H1 (cell line): ENCODE results near the gene SLAIN2. TPM values are rescaled to one million over a fixed set of nuclear protein-coding genes. Genes with fewer than 3 reads are reported as not detected.

ENCODE experiments used
- CTCF ChIA-PET: fragments of 300-600 bp; sonication (Branson Sonifier 250); formaldehyde crosslinking; loops from one replicate; lab custom pipeline; 2021; ENCODE audit not compliant: partially characterized antibody; lab: Charles Lee
- POLR2A ChIA-PET: fragments of 300-600 bp; sonication (Branson Sonifier 250); formaldehyde crosslinking; loops from one replicate; lab custom pipeline; 2021; ENCODE audit warnings: inconsistent platforms; ENCODE audit not compliant: partially characterized antibody; lab: Charles Lee
- DNase-seq, 2 experiments: peaks; one replicate each; pipeline versions ENCODE4 v3.0.0 to v3.0.0-alpha.2; 2010 to 2022; ENCODE audit warnings: low spot score in 2 of 2, low read depth in 1 of 2, mixed read lengths in 1 of 2
- FAIRE-seq: peaks from 2 replicates; lab custom pipeline; 2011; peaks lifted over from hg19 to GRCh38; lab: Jason Lieb, UNC
- H2AFZ ChIP-seq: 2 replicates; pipeline ENCODE4 v1.8.1; 2012; ENCODE audit warnings: low read length, inconsistent platforms
- H2AK5ac ChIP-seq: 2 replicates; pipeline ENCODE4 v1.6.1; 2013; ENCODE audit warnings: low read depth, low read length
- H2BK120ac ChIP-seq: replicated peaks from 2 replicates; pipeline ENCODE3; 2013; ENCODE audit warnings: low read depth, low read length, inconsistent platforms
- H2BK12ac ChIP-seq: 2 replicates; pipeline ENCODE4 v1.6.1; 2013; ENCODE audit warnings: low read depth, low read length
- H2BK15ac ChIP-seq: 2 replicates; pipeline ENCODE4 v1.6.1; 2013; ENCODE audit warnings: low read length
- H2BK20ac ChIP-seq: 2 replicates; pipeline ENCODE4 v1.6.1; 2013; ENCODE audit warnings: low read length
- H2BK5ac ChIP-seq: 2 replicates; pipeline ENCODE4 v1.6.1; 2013; ENCODE audit warnings: low read depth, low read length
- H3K14ac ChIP-seq: 2 replicates; pipeline ENCODE4 v1.6.1; 2013; ENCODE audit warnings: inconsistent platforms; ENCODE audit not compliant: insufficient read length
- H3K18ac ChIP-seq: 2 replicates; pipeline ENCODE4 v1.6.1; 2013; ENCODE audit warnings: low read length; ENCODE audit errors: extremely low read depth
- H3K23ac ChIP-seq: 2 replicates; pipeline ENCODE4 v1.6.1; 2013; ENCODE audit warnings: inconsistent platforms; ENCODE audit not compliant: insufficient read length
- H3K23me2 ChIP-seq: 2 replicates; pipeline ENCODE4 v1.6.1; 2013; ENCODE audit warnings: low read depth, low read length
- H3K27ac ChIP-seq: 2 replicates; pipeline ENCODE4 v1.6.1; 2011; ENCODE audit warnings: low read depth, low read length, inconsistent platforms
- H3K27me3 ChIP-seq, 4 experiments: replicated peaks in 1 of 4; 1 replicate in 1 of 4; 2 replicates in 3 of 4; pipeline versions ENCODE4 v1.6.1 to v1.8.1; 2011 to 2013; ENCODE audit warnings: low read length in 3 of 4, mild to moderate bottlenecking in 3 of 4, inconsistent platforms in 2 of 4, mixed read lengths in 2 of 4, moderate library complexity in 1 of 4; ENCODE audit not compliant: control insufficient read depth in 3 of 4, insufficient read depth in 3 of 4; ENCODE audit errors: extremely low read depth in 1 of 4
- H3K36me3 ChIP-seq, 4 experiments: 2 replicates each; pipeline versions ENCODE4 v1.6.1 to v1.8.1; 2011 to 2013; ENCODE audit warnings: mild to moderate bottlenecking in 4 of 4, low read length in 3 of 4, moderate library complexity in 2 of 4, control low read depth in 1 of 4, inconsistent platforms in 1 of 4; ENCODE audit not compliant: insufficient read depth in 4 of 4, control insufficient read depth in 2 of 4
- H3K4ac ChIP-seq: replicated peaks from 2 replicates; pipeline ENCODE3; 2013; ENCODE audit warnings: low read length, low read depth, mixed read lengths, inconsistent platforms; ENCODE audit not compliant: insufficient read length
- H3K4me1 ChIP-seq, 4 experiments: replicated peaks in 1 of 4; 1 replicate in 1 of 4; 2 replicates in 3 of 4; pipeline versions ENCODE4 v1.6.1 to v1.8.1; 2011 to 2013; ENCODE audit warnings: low read length in 3 of 4, inconsistent platforms in 2 of 4, mixed read lengths in 1 of 4; ENCODE audit not compliant: insufficient read depth in 4 of 4, control insufficient read depth in 3 of 4
- H3K4me2 ChIP-seq, 2 experiments: 2 replicates each; pipeline versions ENCODE4 v1.6.1 to v1.8.1; 2011 to 2013; ENCODE audit warnings: low read depth in 2 of 2, low read length in 2 of 2, control low read depth in 1 of 2, inconsistent platforms in 1 of 2, mild to moderate bottlenecking in 1 of 2; ENCODE audit not compliant: insufficient read depth in 1 of 2
- H3K4me3 ChIP-seq, 4 experiments: fragments of 200-600, 300-600 bp in 1 of 4; sonication (generic), shearing (Covaris generic), sonication (Bioruptor Twin) in 1 of 4; 2 replicates each; pipeline versions ENCODE4 v1.5.1 to v1.8.1; 2011 to 2016; ENCODE audit warnings: low read length in 4 of 4, low read depth in 3 of 4, control low read depth in 2 of 4, inconsistent platforms in 2 of 4, mild to moderate bottlenecking in 2 of 4, mixed read lengths in 1 of 4, moderate library complexity in 1 of 4; ENCODE audit not compliant: insufficient read depth in 2 of 4; ENCODE audit errors: extremely low read depth in 1 of 4
- H3K56ac ChIP-seq: replicated peaks from 2 replicates; pipeline ENCODE3; 2013; ENCODE audit warnings: low read depth, mild to moderate bottlenecking, mixed read lengths, low read length, inconsistent platforms; ENCODE audit not compliant: insufficient read length
- H3K79me1 ChIP-seq: 2 replicates; pipeline ENCODE4 v1.6.1; 2013; ENCODE audit warnings: low read depth, low read length, control low read depth
- H3K79me2 ChIP-seq, 2 experiments: 2 replicates each; pipeline versions ENCODE4 v1.6.1 to v1.8.1; 2012 to 2013; ENCODE audit warnings: low read length in 2 of 2, mild to moderate bottlenecking in 2 of 2, inconsistent platforms in 1 of 2; ENCODE audit not compliant: insufficient read depth in 2 of 2, control insufficient read depth in 1 of 2
- H3K9ac ChIP-seq, 4 experiments: replicated peaks in 1 of 4; 1 replicate in 1 of 4; 2 replicates in 3 of 4; pipeline versions ENCODE4 v1.6.1 to v1.8.1; 2011 to 2013; ENCODE audit warnings: low read depth in 3 of 4, low read length in 3 of 4, control low read depth in 2 of 4, mild to moderate bottlenecking in 2 of 4, moderate library complexity in 2 of 4, inconsistent platforms in 1 of 4; ENCODE audit errors: extremely low read depth in 1 of 4
- H3K9me3 ChIP-seq, 2 experiments: 2 replicates each; pipeline versions ENCODE4 v1.6.1 to v1.8.1; 2012 to 2013; ENCODE audit warnings: mild to moderate bottlenecking in 2 of 2, moderate library complexity in 2 of 2, control low read depth in 1 of 2, inconsistent platforms in 1 of 2, low read depth in 1 of 2, low read length in 1 of 2, mixed read lengths in 1 of 2; ENCODE audit not compliant: insufficient read depth in 2 of 2
- H4K20me1 ChIP-seq, 2 experiments: replicated peaks in 1 of 2; 2 replicates each; pipeline versions ENCODE3 to v1.8.1; 2011 to 2013; ENCODE audit warnings: inconsistent platforms in 2 of 2, low read length in 2 of 2, mild to moderate bottlenecking in 1 of 2; ENCODE audit not compliant: insufficient read depth in 2 of 2, control insufficient read depth in 1 of 2
- H4K5ac ChIP-seq: 2 replicates; pipeline ENCODE4 v1.6.1; 2013; ENCODE audit warnings: low read length, low read depth, mixed read lengths, inconsistent platforms; ENCODE audit not compliant: insufficient read length
- H4K8ac ChIP-seq: 2 replicates; pipeline ENCODE4 v1.8.0; 2013; ENCODE audit warnings: mild to moderate bottlenecking, moderate library complexity, low read length, inconsistent platforms; ENCODE audit not compliant: insufficient read depth; ENCODE audit errors: extremely low read depth
- H4K91ac ChIP-seq: replicated peaks from 2 replicates; pipeline ENCODE3; 2013; ENCODE audit warnings: low read length, mixed read lengths, inconsistent platforms; ENCODE audit not compliant: insufficient read length
- ASH2L ChIP-seq: fragments of 200-600, 300-600 bp; sonication (generic); IDR thresholded peaks from one replicate; pipeline ENCODE4 v1.7.1; 2017; ENCODE audit warnings: low read length
- BACH1 ChIP-seq: IDR thresholded peaks from 2 replicates; pipeline ENCODE4 v1.6.1; 2012; ENCODE audit warnings: low read length, improper control_type of control experiment
- CBX5 ChIP-seq: fragments of 300-800, 300-1000 bp; sonication (generic); IDR thresholded peaks from 2 replicates; pipeline ENCODE4 v1.7.1; 2016; ENCODE audit warnings: antibody characterized with exemption, low read length, low read depth
- CHD1 ChIP-seq: IDR thresholded peaks from 2 replicates; pipeline ENCODE4 v1.6.1; 2012; ENCODE audit warnings: low read depth, low read length, improper control_type of control experiment
- POU5F1 ChIP-seq: IDR thresholded peaks from 2 replicates; pipeline ENCODE4 v1.6.1; 2011; ENCODE audit warnings: low read depth, mild to moderate bottlenecking, low read length, moderate library complexity
- RAD21 ChIP-seq, 2 experiments: IDR thresholded peaks in 1 of 2; conservative IDR thresholded peaks in 1 of 2; 2 replicates each; pipeline ENCODE4 v1.6.1; 2011; ENCODE audit warnings: low read depth in 2 of 2, low read length in 2 of 2, improper control_type of control experiment in 1 of 2, inconsistent platforms in 1 of 2, mild to moderate bottlenecking in 1 of 2, moderate library complexity in 1 of 2
- WGBS, 2 experiments: shearing (Covaris generic) in 1 of 2; methylation state at CpG; one replicate each; pipeline versions ENCODE4 v1.1.6 to v1.1.7; 2013 to 2015; ENCODE audit warnings: low lambda C conversion rate in 2 of 2, mixed read lengths in 2 of 2, inconsistent platforms in 1 of 2, low coverage in 1 of 2, missing lambda C conversion rate in 1 of 2; ENCODE audit not compliant: insufficient replicate concordance in 2 of 2, insufficient coverage in 1 of 2, insufficient read length in 1 of 2; ENCODE audit errors: extremely low coverage in 1 of 2, missing lambda C conversion rate in 1 of 2; 5-methylcytosine and 5-hydroxymethylcytosine counted together
- polyA plus RNA-seq, 7 experiments: library from polyadenylated mRNA; depleted of rRNA in 3 of 7; stranded (reverse) in 5 of 7; unstranded in 2 of 7; fragments of >200 nt in 5 of 7; fragments of 200-250 nt in 2 of 7; gene quantifications; 1 replicate in 5 of 7; 2 replicates in 1 of 7; 4 replicates in 1 of 7; pipeline versions ENCODE4 v1.2.1 to v1.2.3, GENCODE V29; 2011 to 2013; ENCODE audit warnings: missing spikeins in 2 of 7, mixed read lengths in 2 of 7
- total RNA-seq: library from RNA; stranded (reverse); fragmentation: NEBNext Ultra II Directional; extraction: Animal tissue kit (Norgen Biotek cat#: 25700); gene quantifications from 2 replicates; pipeline ENCODE4 v1.2.1, GENCODE V29; 2021

SLAIN2 gene
- total and polyA plus RNA-seq, 2 of the 8 experiments (the other 6 are each of a cell fraction or from before 2014, with no cell fraction given), result 8.2 to 40.0 TPM

DNA sequence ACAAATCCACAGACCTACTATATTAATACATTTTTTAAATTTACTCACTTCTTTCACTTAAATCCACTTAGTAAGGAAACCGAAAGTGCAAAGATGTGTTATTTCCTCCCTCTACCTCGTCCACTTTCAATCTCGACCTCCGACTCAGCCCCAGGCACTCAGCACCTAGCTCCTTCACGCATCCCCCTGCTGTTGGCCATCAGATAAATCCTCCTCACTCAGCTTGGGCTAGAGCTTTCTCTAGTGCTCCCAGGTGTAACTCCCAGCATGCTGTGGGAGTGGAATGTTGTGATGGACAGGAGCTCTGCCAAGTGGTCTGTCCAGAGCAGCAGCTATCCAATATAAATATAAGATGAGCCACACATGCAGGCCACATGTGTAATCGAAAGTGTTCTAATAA is 45.0 kb upstream of the SLAIN2 start:
- no peak overlapping the region for H3K4me3 ChIP-seq

More for the DNA sequence above, 45.0 kb upstream of the SLAIN2 start:
- ChIA-PET CTCF (interaction anchor here (0.6 to 2.8 kb wide), 8 partner anchors 16 to 1387 kb away, joined by 3 to 9 read pairs (median 3); partner anchors contain the start of gene COX7B2), POLR2A (no interaction called here)
- 91% methylated on average over 6 of the region's 6 CpGs; no CpG with 5 or more reads in 1 of the 2 experiments for WGBS, 2 experiments
- Histone ChIP-seq H3K4me2 (no peak overlapping the region), H3K9ac (no peak overlapping the region), H3K36me3 (no peaks in the 10 kb centered on the region), H3K18ac (no peak overlapping the region), H2BK20ac (no peak overlapping the region), H2BK15ac (no peak overlapping the region), H2AFZ (no peak overlapping the region), H3K14ac (no peak overlapping the region), H3K4me1 (no peaks in the 10 kb centered on the region), H3K9me3 (peaks cover 0 to 11% of the 10 kb centered on the region in 2 experiments; a peak in 2 of 4 replicates), H2BK120ac (no peak overlapping the region), H2BK5ac (no peak overlapping the region), H4K20me1 (no peaks in the 10 kb centered on the region), H4K5ac (no peak overlapping the region), H3K4ac (no peak overlapping the region), H3K79me2 (no peaks in the 10 kb centered on the region), H3K23me2 (no peaks in the 10 kb centered on the region), H3K79me1 (no peaks in the 10 kb centered on the region), H3K23ac (no peak overlapping the region), H4K8ac (no peak overlapping the region), H2AK5ac (no peak overlapping the region), H3K27me3 (no peaks in the 10 kb centered on the region), H4K91ac (no peak overlapping the region), H2BK12ac (no peak overlapping the region), H3K27ac (no peak overlapping the region), H3K56ac (no peak overlapping the region)
- FAIRE-seq (no peak), DNase-seq (no peak)
- TF ChIP-seq CHD1, result no peak
- TF ChIP-seq CBX5, result no peak
- TF ChIP-seq POU5F1, result no peak
- TF ChIP-seq RAD21 (IDR thresholded peaks at IDR 0.05 in 1 of 2, conservative IDR thresholded peaks at IDR 0.05 in 1 of 2; ENCODE audit: low read depth in 2 of 2, low read length in 2 of 2), result peak in 1 of 2 experiments; percentile 5; a peak in 1 of 4 replicates
- TF ChIP-seq BACH1, result no peak
- TF ChIP-seq ASH2L, result no peak
